HG02981 (cell line): ENCODE measurements around the gene BACE1-AS.
"Not testable (repeated sequence)": the region's sequence is repeated elsewhere in the genome, so short reads cannot be mapped to it uniquely, and the experiment has no call there.

Source experiments
- ATAC-seq: cut with Tn5 transposase; IDR thresholded peaks from one replicate; pipeline ENCODE4 v1.9.1; 2021; ENCODE audit warnings: mild to moderate bottlenecking, moderate library complexity; ENCODE audit not compliant: unreplicated experiment

Gene BACE1-AS

GRCh38 chr11:117318738-117319137, 27.6 kb downstream of the BACE1-AS start:
- ATAC-seq: no peak

- no peak for ATAC-seq
Observed at GRCh38 chr11:117319214-117319840, 28.2 kb downstream of the BACE1-AS start.

GRCh38 chr11:117327255-117327566, 36.1 kb downstream of the BACE1-AS start:
- not testable (repeated sequence) for ATAC-seq

GRCh38 chr11:117327567-117328374, 36.6 kb downstream of the BACE1-AS start, which contains the start of gene CEP164:
Gene CEP164, plus strand, starts transcription at chr11:117327854. Its CDS starts 10,733 bp downstream, at chr11:117338587.
- peak; percentile 96 for ATAC-seq

GRCh38 chr11:117328375-117329010, 37.3 kb downstream of the BACE1-AS start:
- no peak for ATAC-seq

- no peak for ATAC-seq
Observed at GRCh38 chr11:117332843-117333242, 41.7 kb downstream of the BACE1-AS start.

- no peak for ATAC-seq
Observed at GRCh38 chr11:117333917-117334316, 42.8 kb downstream of the BACE1-AS start.

- no peak for ATAC-seq
Observed at GRCh38 chr11:117334896-117335295, 43.8 kb downstream of the BACE1-AS start.

GRCh38 chr11:117335399-117335798, 44.3 kb downstream of the BACE1-AS start:
- no peak for ATAC-seq

- no peak for ATAC-seq
Observed at GRCh38 chr11:117337076-117337475, 45.9 kb downstream of the BACE1-AS start.
